Midbrain (tissue), 1 donor: Measurements from ENCODE around the gene TOMM5.
"Not testable (repeated sequence)": the region's sequence is repeated elsewhere in the genome, so short reads cannot be mapped to it uniquely, and the experiment has no call there.

Source experiments
- DNase-seq: peaks from one replicate; lab custom pipeline; 2025; lab: John Stamatoyannopoulos, UW

TOMM5 gene

DNA sequence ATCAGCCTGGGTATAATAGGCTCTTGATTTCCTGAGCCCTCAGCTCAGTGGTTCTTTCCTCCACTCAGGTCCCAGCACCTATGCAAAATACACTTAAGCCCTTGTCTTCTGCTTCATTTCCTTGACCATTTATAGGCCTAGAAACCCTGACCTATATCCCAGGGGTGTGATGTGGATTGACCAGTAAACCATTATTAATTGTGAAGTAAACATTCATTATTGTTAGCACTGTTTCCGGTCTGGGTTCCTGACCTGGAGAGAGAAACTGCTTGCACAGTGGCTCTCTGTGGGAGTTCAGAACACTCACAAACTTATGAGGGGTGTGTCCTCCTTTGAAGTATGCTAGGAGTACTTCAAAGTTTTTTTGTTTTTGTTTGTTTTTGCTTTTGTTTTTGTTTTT is 19.6 kb upstream of the TOMM5 start:
- no peak for DNase-seq

GRCh38 chr9:37611014-37611413 is 18.6 kb upstream of the TOMM5 start:
- DNase-seq: no peak

DNA sequence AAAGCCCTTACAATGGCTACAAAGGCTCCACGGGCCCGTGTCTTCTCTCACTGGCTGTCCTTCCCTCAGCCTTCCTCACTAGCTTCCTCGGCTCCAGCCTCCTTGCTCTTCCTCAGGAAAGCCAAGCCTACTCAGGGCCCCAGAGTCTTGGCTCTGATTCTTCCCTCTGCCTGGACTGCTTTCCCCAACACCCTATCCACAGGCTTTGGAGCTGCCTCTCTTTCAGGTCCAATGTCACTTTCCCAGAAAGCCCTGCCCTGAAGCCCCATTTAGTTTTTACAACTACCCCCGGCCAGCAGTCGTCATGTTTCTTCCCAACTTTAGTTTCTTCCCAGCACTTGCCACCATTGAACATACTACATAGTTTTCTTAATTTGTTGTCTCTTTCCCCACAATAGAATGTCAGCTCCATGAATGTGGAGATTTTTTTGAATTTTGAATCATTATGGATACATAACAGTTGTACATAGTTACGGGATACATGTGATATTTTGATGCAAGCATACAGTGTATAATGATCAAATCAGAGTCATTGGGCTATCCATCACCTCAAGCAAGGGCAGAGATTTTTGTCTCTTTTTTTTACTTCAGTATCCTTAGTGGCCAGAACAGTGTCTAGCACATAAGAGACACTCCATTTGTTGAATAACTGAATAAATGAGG is 17.5 kb upstream of the TOMM5 start:
- DNase-seq: no peak

DNA sequence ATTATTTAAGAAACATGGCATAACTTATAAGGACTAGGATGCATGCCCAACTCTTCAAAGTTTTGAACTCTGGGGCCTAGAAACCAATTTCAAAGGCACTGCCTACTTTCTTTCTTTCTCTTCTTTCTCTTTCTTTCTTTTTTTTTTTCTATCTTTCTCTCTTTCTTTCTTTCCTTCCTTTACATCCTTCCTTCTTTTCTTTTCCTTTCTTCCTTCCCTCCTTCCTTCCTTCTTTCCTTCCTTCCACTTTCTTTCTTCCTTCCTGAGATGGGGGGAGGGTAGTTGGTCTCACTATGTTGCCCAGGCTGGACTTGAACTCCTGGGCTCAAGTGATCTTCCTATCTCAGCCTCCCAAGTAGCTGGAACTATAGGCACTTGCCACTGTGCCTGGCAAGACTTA is 15.9 kb upstream of the TOMM5 start:
- no peak for DNase-seq

- DNase-seq: no peak
Observed at GRCh38 chr9:37604296-37604695, 11.9 kb upstream of the TOMM5 start.

DNA sequence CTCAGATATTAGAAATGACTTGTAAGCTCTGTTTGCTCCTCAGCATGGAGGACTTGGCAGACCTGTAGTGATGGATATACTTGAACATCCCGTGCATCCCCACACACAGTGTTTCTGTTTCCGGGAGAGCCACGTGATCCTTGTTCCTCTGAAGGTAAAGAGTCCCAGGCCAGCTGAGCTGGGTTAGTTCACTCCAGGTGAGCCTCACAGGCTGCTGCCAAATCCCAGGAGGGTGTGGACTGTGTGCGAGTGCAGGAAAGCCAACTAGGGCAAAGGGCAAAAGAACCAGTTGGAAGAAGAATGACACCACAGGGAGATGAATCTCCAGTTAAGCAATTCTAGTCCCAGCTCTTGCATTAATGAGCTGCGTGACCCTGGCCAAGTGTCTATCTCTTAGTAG is 10.4 kb upstream of the TOMM5 start:
- no peak for DNase-seq

DNA sequence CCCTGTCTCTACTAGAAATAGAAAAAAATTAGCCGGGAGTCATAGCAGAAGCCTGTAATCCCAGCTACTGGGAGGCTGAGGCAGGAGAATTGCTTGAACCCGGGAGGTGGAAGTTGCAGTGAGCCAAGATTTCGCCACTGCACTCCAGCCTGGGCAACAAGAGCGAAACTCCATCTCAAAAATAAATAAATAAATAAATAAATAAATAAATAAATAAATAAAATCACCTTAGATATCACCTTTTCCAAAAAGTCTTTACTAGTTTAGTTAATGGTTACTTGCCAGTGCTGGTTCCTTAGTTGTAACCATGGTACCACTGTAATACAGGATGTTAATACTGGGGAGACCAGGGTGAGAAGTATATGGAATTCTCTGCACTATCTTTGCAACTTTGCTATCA is 9.7 kb upstream of the TOMM5 start:
- not testable (repeated sequence) for DNase-seq

GRCh38 chr9:37596504-37596903 is 4.1 kb upstream of the TOMM5 start:
- DNase-seq: no peak

GRCh38 chr9:37593883-37594448 is 1.6 kb upstream of the TOMM5 start:
- DNase-seq: no peak

- no peak for DNase-seq
Observed at GRCh38 chr9:37587521-37587920, 4.9 kb downstream of the TOMM5 start.

GRCh38 chr9:37583522-37584121 is 8.8 kb downstream of the TOMM5 start:
- no peak for DNase-seq

DNA sequence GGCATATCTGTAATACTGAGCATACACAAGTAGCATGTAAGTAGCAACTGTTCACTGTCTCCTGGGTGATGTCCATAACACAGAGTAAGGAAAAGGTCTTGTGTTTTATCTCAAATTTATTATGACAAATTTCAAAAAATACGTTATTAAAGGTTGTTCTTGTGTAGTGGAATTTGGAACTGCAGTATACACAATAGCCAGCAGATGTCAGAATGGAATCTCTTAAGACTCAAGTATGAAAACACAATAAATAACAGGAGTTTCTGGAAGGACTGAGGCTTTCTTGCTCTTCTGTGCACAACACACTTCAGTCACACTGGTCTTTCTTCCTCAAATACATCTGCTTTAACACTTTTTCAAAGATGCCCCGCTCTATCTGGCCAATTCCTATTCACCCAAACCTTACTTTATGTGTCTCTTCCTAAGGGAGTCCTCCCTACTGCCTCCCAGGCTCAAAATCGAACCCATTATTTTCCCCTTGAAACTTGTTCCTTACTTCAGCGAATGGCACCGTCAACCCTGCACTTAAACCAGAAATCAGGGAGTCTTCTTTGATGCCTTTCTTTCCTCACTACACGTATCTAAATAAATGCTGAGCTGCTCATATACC is 9.7 kb downstream of the TOMM5 start:
- peak; percentile 58 for DNase-seq

GRCh38 chr9:37575921-37576721 is 16.3 kb downstream of the TOMM5 start, which contains the start of gene FBXO10:
TSS of gene FBXO10 (minus strand) at chr9:37576380. CDS start at chr9:37541768, 34,612 bp downstream.
- DNase-seq: peak; percentile 71

DNA sequence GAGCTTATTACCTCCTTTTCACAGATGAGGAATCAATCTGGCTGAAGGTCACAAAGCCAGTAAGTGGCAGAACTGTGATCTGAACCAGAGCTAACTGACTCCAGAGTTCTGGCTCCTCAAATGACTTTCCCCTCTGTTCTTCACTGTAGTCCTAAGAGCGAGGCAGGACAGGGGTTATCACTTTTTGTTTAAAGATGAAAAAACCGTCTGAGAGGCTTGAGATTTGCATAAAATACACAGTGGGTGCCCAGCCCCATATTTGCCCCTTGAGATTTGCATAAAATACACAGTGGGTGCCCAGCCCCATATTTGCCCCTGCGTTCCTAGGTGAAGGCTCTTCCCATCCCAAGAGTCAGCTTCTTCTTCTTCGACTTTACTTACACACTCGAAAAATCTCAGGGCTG is 16.9 kb downstream of the TOMM5 start:
- peak; percentile 6 for DNase-seq

- no peak for DNase-seq
Observed at GRCh38 chr9:37575001-37575400, 17.4 kb downstream of the TOMM5 start.

GRCh38 chr9:37574241-37574721 is 18.1 kb downstream of the TOMM5 start:
- no peak for DNase-seq

DNA sequence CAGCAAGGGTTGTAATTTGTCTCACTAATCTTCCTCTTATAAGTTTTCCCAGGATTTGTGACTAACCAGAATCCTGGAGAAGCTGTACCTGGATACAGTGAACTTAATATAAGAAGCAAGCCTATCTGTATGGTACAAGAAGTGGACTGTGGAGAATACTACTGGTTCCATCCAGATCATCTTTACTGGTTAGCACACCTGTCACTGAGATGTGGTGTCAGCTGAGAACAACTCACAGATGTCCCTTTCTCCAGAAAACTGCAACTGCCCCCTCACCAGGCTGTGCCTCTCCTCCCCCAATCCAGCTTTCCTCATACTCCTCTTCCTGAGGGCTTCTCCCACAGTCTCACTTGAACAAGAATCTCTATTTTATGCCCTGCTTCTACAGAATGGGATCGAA is 21.1 kb downstream of the TOMM5 start:
- DNase-seq: no peak

DNA sequence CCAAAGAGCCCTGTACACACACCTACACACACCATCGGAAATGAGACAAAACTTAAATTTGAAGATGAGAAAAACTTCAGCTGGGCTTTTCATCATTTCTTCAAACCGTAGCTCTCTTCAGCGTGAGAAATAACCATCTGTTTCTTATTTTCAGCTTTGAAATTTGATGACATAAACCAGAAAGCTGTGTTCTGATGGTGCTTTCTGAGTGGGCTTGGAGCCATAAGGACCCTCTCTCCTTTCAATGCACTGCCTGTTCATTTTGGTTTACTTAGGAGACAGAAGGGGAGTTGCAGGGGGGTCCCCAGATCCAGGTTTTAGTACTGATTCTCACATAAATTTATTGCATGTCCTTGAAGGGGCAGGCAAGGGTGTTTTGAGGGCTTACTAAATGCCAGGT is 25.7 kb downstream of the TOMM5 start:
- no peak for DNase-seq

- DNase-seq: no peak
Observed at GRCh38 chr9:37565661-37566618, 26.5 kb downstream of the TOMM5 start.

GRCh38 chr9:37564916-37565315 is 27.5 kb downstream of the TOMM5 start:
- DNase-seq: no peak
